SK-N-SH (cell line): ENCODE results near the gene OR3A2. TPM values are rescaled to one million over a fixed set of nuclear protein-coding genes. Genes with fewer than 3 reads are reported as not detected.
"Not testable (repeated sequence)": the region's sequence is repeated elsewhere in the genome, so short reads cannot be mapped to it uniquely, and the experiment has no call there.

Source experiments
- CTCF ChIA-PET: fragments of 300-600, 350-600 bp; formaldehyde crosslinking; extraction: SDS; loops from one replicate; lab custom pipeline; 2021; lab: Yijun Ruan, JAX
- POLR2A ChIA-PET: fragments of 350-600 bp; sonication (Branson Sonifier 250); formaldehyde crosslinking; extraction: SDS; loops from one replicate; lab custom pipeline; 2020; ENCODE audit warnings: antibody characterized with exemption, inconsistent platforms; lab: Yijun Ruan, JAX
- DNase-seq: peaks from one replicate; pipeline ENCODE4 v3.0.0; 2012
- H2AFZ ChIP-seq: fragments of 200-600 bp; sonication (generic); 2 replicates; pipeline ENCODE4 v1.8.1; 2016; ENCODE audit warnings: antibody characterized with exemption, mild to moderate bottlenecking, low read depth
- H3F3A ChIP-seq: fragments of 200-600 bp; sonication (generic); replicated peaks from 2 replicates; pipeline ENCODE3; 2016; ENCODE audit warnings: antibody characterized with exemption, mild to moderate bottlenecking; ENCODE audit not compliant: insufficient read depth
- H3K27ac ChIP-seq, 2 experiments: fragments of 200-500 bp in 1 of 2; fragments of 200-600 bp in 1 of 2; sonication (Bioruptor generic) in 1 of 2; sonication (generic), shearing (Covaris generic) in 1 of 2; 2 replicates each; pipeline versions ENCODE4 v1.5.1 to v1.6.1; 2014 to 2016; ENCODE audit warnings: low read depth in 2 of 2, inconsistent platforms in 1 of 2, low read length in 1 of 2, mild to moderate bottlenecking in 1 of 2, mixed read lengths in 1 of 2
- H3K27me3 ChIP-seq: fragments of 200-600 bp; sonication (generic), shearing (Covaris generic); 2 replicates; pipeline ENCODE4 v1.6.1; 2016; ENCODE audit warnings: mixed run types; ENCODE audit not compliant: insufficient read depth
- H3K36me3 ChIP-seq, 2 experiments: fragments of 200-500 bp in 1 of 2; fragments of 200-600 bp in 1 of 2; sonication (Bioruptor generic) in 1 of 2; sonication (generic) in 1 of 2; replicated peaks in 1 of 2; 2 replicates each; pipeline versions ENCODE3 to v1.5.1; 2014 to 2016; ENCODE audit warnings: low read length in 1 of 2, mild to moderate bottlenecking in 1 of 2; ENCODE audit not compliant: insufficient read depth in 2 of 2, control insufficient read depth in 1 of 2
- H3K4me1 ChIP-seq, 2 experiments: fragments of 200-500 bp in 1 of 2; fragments of 200-600 bp in 1 of 2; sonication (Bioruptor generic) in 1 of 2; sonication (generic), shearing (Covaris generic) in 1 of 2; 2 replicates each; pipeline versions ENCODE4 v1.5.1 to v1.6.1; 2014 to 2016; ENCODE audit warnings: low read depth in 1 of 2, low read length in 1 of 2, mixed run types in 1 of 2; ENCODE audit not compliant: insufficient read depth in 2 of 2, control insufficient read depth in 1 of 2
- H3K4me2 ChIP-seq: fragments of 200-600 bp; sonication (generic), shearing (Covaris generic); 2 replicates; pipeline ENCODE4 v1.6.1; 2017; ENCODE audit warnings: mixed run types
- H3K4me3 ChIP-seq, 2 experiments: fragments of 200-500 bp in 1 of 2; fragments of 200-600 bp in 1 of 2; sonication (Bioruptor generic) in 1 of 2; sonication (generic), shearing (Covaris generic) in 1 of 2; 2 replicates each; pipeline versions ENCODE4 v1.5.1 to v1.8.1; 2014 to 2016; ENCODE audit warnings: low read depth in 2 of 2, inconsistent platforms in 1 of 2, low read length in 1 of 2, mild to moderate bottlenecking in 1 of 2, mixed read lengths in 1 of 2, moderate library complexity in 1 of 2
- H3K79me2 ChIP-seq: fragments of 200-600 bp; sonication (generic); 2 replicates; pipeline ENCODE4 v1.8.1; 2017; ENCODE audit warnings: mild to moderate bottlenecking; ENCODE audit not compliant: insufficient read depth
- H3K9ac ChIP-seq: fragments of 200-600 bp; sonication (generic); 2 replicates; pipeline ENCODE4 v1.6.1; 2017; ENCODE audit warnings: mixed run types
- H3K9me2 ChIP-seq: fragments of 200-600 bp; sonication (generic); 2 replicates; pipeline ENCODE4 v1.6.1; 2017; ENCODE audit warnings: mixed run types
- H3K9me3 ChIP-seq: fragments of 200-600 bp; sonication (generic); 2 replicates; pipeline ENCODE4 v1.6.1; 2017; ENCODE audit warnings: mixed run types, mild to moderate bottlenecking, moderate library complexity
- H4K20me1 ChIP-seq: fragments of 200-600 bp; sonication (generic); 2 replicates; pipeline ENCODE4 v1.6.1; 2017; ENCODE audit warnings: mild to moderate bottlenecking, mixed run types; ENCODE audit not compliant: insufficient read depth
- WGBS: methylation state at CpG from one replicate; pipeline ENCODE4 v1.1.6; 2017; ENCODE audit warnings: low lambda C conversion rate; 5-methylcytosine and 5-hydroxymethylcytosine counted together
- polyA plus RNA-seq, 3 experiments: library from polyadenylated mRNA; depleted of rRNA; stranded (reverse); fragments of >200 nt; gene quantifications; 2 replicates each; pipeline ENCODE4 v1.2.3, GENCODE V29; 2012
- small RNA-seq, 7 experiments: library from RNA; depleted of rRNA; stranded (forward); fragments of <200 nt; gene quantifications; one replicate each; pipeline ENCODE3, GENCODE V24; 2012

OR3A2 gene
- polyA plus RNA-seq, 1 of the 3 experiments (the other 2 are of a cell fraction): not detected

- H3K27me3 ChIP-seq, H3K79me2 ChIP-seq, H3K27ac ChIP-seq, H3K4me3 ChIP-seq, H3K9ac ChIP-seq, H3K36me3 ChIP-seq, H3K9me2 ChIP-seq, H3K4me1 ChIP-seq, POLR2A ChIA-PET, CTCF ChIA-PET, H2AFZ ChIP-seq, H3K9me3 ChIP-seq, DNase-seq, H3K4me2 ChIP-seq, H3F3A ChIP-seq, H4K20me1 ChIP-seq: not testable (repeated sequence)
- WGBS: 0% methylated on average over 1 of the region's 8 CpGs
Measured at GRCh38 chr17:3232300-3232699, 153.8 kb downstream of the OR3A2 start.

Small RNA genes within 50 kb of the gene (small RNA-seq; reads per million reads assigned to genes)
- 0 reads per million in 7 experiments for gene OR1AC1P

Other genes starting within 250 kb of the OR3A2 start
- not detected in 2 replicates for gene OR1A2, start 188.8 kb downstream of the OR3A2 start, polyA plus RNA-seq (2012; rRNA removed)
- not detected in 2 replicates for gene OR1A1, start 178.6 kb downstream of the OR3A2 start, polyA plus RNA-seq (2012; rRNA removed)
- gene OR3A1, start 87.9 kb downstream of the OR3A2 start, polyA plus RNA-seq (2012; rRNA removed): not detected in 2 replicates
- not detected in 2 replicates for gene OR1E1, start 12.1 kb upstream of the OR3A2 start, polyA plus RNA-seq (2012; rRNA removed)
- not detected in 2 replicates for gene OR3A3, start 25.1 kb upstream of the OR3A2 start, polyA plus RNA-seq (2012; rRNA removed)
- not detected in 2 replicates for gene OR1E2, start 47.5 kb upstream of the OR3A2 start, polyA plus RNA-seq (2012; rRNA removed)
- gene SPATA22, start 85.5 kb upstream of the OR3A2 start, polyA plus RNA-seq (2012; rRNA removed): not detected in 2 replicates
- gene ASPA, start 89.7 kb upstream of the OR3A2 start, polyA plus RNA-seq (2012; rRNA removed): not detected in 2 replicates
- gene TRPV3, start 171.5 kb upstream of the OR3A2 start, polyA plus RNA-seq (2012; rRNA removed): 0.28 TPM in 2 replicates
- gene TRPV1, start 223.1 kb upstream of the OR3A2 start, polyA plus RNA-seq (2012; rRNA removed): 2.5 and 3.0 TPM in 2 replicates
- gene SHPK, start 249.9 kb upstream of the OR3A2 start, polyA plus RNA-seq (2012; rRNA removed): 9.0 and 9.7 TPM in 2 replicates